Esophagus muscularis mucosa (tissue), 4 donors: Measurements from ENCODE around the gene PPARG.

Source experiments
- CTCF ChIP-seq, 3 experiments: fragments of 200-600 bp in 2 of 3; fragments of 450-650 bp in 1 of 3; sonication (generic) in 2 of 3; IDR thresholded peaks; one replicate each; pipeline ENCODE4 v1.5.1; 2017 to 2019; ENCODE audit warnings: antibody characterized with exemption in 3 of 3, mild to moderate bottlenecking in 2 of 3, moderate library complexity in 1 of 3
- EP300 ChIP-seq: sonication (generic); formaldehyde crosslinking; IDR thresholded peaks from one replicate; pipeline ENCODE4 v1.6.1; 2017; ENCODE audit warnings: antibody characterized with exemption
- POLR2A ChIP-seq: fragments of 450-650 bp; IDR thresholded peaks from one replicate; pipeline ENCODE4 v1.6.1; 2017; ENCODE audit warnings: antibody characterized with exemption, moderate library complexity, mild to moderate bottlenecking, low read depth
- POLR2AphosphoS5 ChIP-seq, 2 donors: sonication (generic); formaldehyde crosslinking; IDR thresholded peaks; one replicate each; pipeline ENCODE4 v1.6.1; 2017; ENCODE audit warnings: antibody characterized with exemption in 2 of 2

DNA sequence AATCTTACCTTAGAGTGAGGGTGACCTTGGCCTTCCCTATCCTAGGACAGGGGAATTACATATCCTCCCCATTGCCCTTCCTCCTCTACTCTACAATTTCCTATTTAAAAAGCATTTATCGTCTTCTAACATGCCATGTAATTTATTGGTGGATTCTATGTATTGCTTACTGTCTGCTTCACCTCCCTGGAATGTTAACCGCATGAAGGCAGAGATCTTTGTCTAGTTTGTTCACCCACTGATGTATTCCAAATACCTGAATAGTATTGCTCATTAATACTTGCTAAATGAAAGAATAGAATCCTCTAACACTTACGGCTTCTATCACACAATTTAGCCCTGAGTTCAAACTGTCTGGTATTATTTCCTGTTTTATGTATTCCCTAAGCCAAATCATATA is 68.6 kb downstream of the PPARG start:
- no peak for TF ChIP-seq CTCF (IDR thresholded peaks at IDR 0.05)
- no peak for TF ChIP-seq POLR2A
- TF ChIP-seq EP300 = no peak
- no peak for TF ChIP-seq POLR2AphosphoS5 (IDR thresholded peaks at IDR 0.05)
